GM18505 (cell line): Measurements from ENCODE around the gene BSND.

ENCODE experiments used
- ATAC-seq: cut with Tn5 transposase; IDR thresholded peaks from one replicate; pipeline ENCODE4 v1.9.1; 2021; ENCODE audit not compliant: unreplicated experiment
- POLR2A ChIP-seq: IDR thresholded peaks from 4 replicates; pipeline ENCODE4 v1.6.1; 2011; ENCODE audit warnings: borderline replicate concordance; ENCODE audit not compliant: insufficient read depth, insufficient read length; ENCODE audit errors: extremely low read depth

Gene BSND

GRCh38 chr1:54980046-54980527, 18.6 kb upstream of the BSND start:
- no peak for TF ChIP-seq POLR2A

GRCh38 chr1:54980528-54981241, 18.0 kb upstream of the BSND start, which contains the start of gene TMEM61:
TSS of gene TMEM61 (plus strand) at chr1:54980628. CDS start at chr1:54981066, 438 bp downstream.
- TF ChIP-seq POLR2A: no peak
- ATAC-seq: no peak

More at GRCh38 chr1:54980046-54980527, 18.6 kb upstream of the BSND start:
- ATAC-seq: no peak

GRCh38 chr1:54981466-54981865, 17.3 kb upstream of the BSND start:
- no peak for TF ChIP-seq POLR2A
- no peak for ATAC-seq

GRCh38 chr1:54982739-54983138, 16.0 kb upstream of the BSND start:
- ATAC-seq: no peak
- TF ChIP-seq POLR2A: no peak

- no peak for TF ChIP-seq POLR2A
- no peak for ATAC-seq
These were observed 14.4 kb upstream of the BSND start for GRCh38 chr1:54984131-54984842.

- ATAC-seq: no peak
These were observed 13.2 kb upstream of the BSND start for GRCh38 chr1:54985556-54985955.

GRCh38 chr1:54986025-54986424, 12.7 kb upstream of the BSND start:
- ATAC-seq: no peak
- TF ChIP-seq POLR2A: no peak

More at GRCh38 chr1:54985556-54985955, 13.2 kb upstream of the BSND start:
- TF ChIP-seq POLR2A: no peak

GRCh38 chr1:54986533-54986932, 12.2 kb upstream of the BSND start:
- no peak for TF ChIP-seq POLR2A
- ATAC-seq: no peak

GRCh38 chr1:54987427-54987826, 11.3 kb upstream of the BSND start:
- no peak for ATAC-seq
- no peak for TF ChIP-seq POLR2A

- TF ChIP-seq POLR2A: no peak
- ATAC-seq: no peak
These were observed 10.6 kb upstream of the BSND start for GRCh38 chr1:54987919-54988705.

- no peak for TF ChIP-seq POLR2A
- no peak for ATAC-seq
These were observed 9.8 kb upstream of the BSND start for GRCh38 chr1:54988975-54989374.

GRCh38 chr1:54989473-54989872, 9.3 kb upstream of the BSND start:
- ATAC-seq: no peak
- no peak for TF ChIP-seq POLR2A
